ENCODE data around the gene PPDPF.
A peak's percentile ranks its signal among the peaks of the same experiment; 100 is the strongest.
"Not testable (repeated sequence)": the region's sequence is repeated elsewhere in the genome, so short reads cannot be mapped to it uniquely, and the experiment has no call there.

Gene PPDPF

DNA sequence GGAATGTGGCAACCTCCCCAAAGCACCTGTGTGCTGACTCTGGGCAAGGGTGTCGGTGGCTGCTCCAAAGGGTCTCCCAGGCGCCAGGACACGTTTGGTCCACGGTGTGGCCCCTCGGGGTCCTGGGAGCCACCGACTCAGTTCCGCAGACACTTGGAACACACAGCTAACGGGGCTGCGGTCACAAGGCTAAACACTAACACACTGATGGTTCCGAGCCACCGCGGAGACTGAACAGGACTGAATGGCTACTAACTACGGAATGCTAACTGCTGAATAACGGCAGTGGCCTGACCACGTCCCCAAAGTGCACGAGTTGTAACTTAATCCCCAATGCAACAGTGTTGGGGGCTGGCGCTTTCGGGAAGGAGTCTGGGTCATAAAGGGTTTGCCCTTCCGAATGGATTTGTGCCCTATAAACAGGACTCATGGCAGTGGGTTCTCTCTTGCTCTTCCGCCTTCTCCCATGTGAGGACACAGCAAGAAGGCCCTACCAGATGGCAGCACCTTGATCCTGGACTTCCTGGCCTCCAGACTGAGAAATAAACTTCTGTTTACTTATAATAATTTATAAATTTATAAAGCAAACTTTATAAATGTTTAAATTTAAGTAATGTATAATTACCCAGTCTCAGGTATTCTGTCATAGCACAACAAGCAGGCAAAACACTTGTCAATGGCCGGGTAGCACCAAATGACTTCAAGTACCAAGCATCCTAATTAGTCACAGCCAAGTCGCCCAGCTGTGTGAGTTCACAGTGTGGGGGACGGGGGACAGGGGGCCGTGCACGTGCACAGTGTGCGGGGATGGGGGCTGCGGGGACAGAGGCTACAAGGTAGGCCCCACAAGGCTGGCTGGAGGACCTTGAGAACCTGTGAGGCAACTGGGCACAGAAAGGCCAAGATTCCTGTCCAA lies 19.4 kb upstream of the PPDPF start:
- ATAC-seq = no peak
- DNase-seq = no peak

DNA sequence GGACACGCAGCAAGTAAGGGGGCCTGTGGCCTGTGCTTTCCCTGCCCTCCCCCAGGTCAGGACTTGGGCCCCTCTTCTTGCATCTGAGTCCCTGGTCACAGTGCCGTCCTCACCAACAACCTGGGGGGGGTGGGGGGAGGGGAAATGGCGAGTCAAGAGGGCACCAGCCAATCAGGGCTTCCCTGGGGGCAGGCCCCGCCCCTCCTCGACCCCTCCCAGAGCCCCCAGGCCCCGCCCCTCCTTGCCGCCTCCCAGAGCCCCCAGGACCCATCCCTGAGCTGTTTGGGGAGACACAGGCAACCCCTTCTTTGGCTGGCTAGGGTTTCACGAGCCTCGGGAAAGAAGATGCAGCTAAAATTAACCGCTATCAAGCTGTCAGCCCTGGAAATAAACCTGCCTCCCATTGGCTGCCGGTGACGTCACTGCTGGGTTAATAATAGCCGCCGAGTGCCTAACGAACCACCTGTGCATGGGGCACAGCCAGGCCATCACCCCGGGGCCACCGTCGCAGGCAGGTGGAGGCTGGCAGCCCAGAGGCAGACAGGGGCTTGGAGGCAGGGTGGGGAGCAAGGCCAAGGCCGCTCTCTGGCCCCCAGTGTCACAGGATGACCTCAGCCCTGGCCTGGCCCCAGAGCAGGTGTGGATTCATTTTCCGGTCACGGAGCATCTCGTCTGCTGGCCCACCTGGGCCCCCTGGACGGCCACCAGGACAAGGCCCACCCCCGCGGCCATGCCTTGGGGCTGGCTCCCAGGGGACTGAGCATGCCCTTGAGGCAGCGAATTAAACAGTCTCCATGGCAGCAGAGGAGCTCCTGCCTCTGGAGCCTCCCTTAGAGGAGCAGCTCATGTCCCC lies 18.5 kb upstream of the PPDPF start:
- DNase-seq (no peak), ATAC-seq (no peak)

DNA sequence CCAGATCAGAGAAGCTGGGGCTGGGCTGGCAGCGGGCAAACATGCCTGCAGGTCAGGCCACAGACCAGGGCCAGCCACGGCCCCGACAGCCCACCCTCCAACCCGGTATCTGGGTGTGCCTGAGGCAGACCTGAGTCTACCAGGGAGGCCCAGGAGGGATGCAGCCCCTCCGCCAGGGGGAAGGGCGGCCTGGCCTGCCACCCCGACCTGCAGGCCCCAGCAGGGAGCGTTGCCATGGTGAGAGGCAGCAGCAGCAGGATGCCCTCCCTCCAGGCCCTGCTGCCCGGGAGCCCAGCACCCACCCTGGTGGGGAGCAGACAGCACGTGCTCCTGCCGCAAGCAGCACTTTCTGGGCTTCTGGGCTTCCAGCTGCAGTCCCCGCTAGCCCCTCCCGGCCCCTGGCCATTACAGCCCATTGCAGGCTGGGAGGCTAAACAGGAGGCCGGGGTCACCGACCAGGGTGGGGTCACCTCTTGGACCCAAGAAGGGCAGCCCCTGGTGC lies 17.8 kb upstream of the PPDPF start:
- ATAC-seq = no peak
- no peak for DNase-seq

DNA sequence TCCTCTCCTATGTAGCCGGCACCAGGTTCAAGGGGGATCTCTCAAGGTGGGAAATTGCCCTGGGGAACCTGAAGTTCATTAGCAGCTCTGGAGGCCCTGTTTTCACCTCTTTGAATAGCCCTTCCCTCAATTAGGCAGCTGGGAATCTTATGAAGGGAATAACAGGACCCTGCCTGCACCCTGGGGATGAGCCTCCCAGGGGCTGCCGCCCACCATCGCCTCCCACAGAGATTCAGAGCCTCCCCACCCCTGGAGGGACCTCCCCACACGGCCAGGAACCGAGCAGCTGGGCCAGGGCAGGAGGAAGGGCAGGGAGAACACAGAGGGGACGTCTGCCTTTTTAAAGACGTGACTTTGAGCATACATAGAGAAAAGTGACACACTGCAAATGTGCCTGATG lies 17.0 kb upstream of the PPDPF start:
- ATAC-seq (no peak), DNase-seq (no peak)

DNA sequence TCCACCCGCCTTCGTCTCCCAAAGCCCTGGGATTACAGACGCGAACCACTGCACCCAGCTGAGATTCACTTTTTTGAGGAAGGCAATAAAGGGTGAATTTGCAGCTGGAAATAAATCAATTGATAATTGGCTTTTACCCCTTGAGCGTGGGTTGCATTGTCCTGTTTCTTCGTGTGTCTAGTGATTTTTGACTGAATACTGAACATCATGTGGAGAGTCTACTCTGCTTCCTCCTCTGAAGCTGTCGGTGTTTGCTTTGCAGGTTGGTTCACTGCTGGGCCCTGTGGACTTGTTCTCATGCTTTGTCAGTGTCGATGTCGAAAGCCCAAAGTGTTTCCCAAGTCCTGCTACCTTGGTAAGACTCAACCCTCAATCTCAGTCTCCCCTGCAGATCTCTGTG lies 15.9 kb upstream of the PPDPF start:
- DNase-seq = no peak
- no peak for ATAC-seq

DNA sequence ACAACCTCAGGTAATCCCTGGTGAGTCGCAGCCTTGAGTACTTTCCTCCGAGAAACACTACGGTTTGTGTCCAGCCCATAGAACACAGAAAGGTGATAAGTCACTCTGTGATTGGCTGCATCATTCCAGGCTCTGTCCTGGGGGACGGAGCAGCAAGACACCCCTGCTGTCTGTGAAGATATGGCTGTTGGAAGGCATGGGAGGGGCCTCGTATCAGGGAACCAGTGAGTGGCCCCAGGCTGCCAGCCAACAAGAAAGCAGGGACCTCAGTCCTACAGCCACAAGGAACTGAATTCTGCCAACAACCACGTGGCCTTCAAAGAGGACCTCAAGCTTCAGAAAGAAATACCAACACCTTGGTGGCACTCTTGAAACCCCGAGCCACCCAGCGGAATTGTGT lies 15.3 kb upstream of the PPDPF start:
- ATAC-seq (no peak), DNase-seq (no peak)

DNA sequence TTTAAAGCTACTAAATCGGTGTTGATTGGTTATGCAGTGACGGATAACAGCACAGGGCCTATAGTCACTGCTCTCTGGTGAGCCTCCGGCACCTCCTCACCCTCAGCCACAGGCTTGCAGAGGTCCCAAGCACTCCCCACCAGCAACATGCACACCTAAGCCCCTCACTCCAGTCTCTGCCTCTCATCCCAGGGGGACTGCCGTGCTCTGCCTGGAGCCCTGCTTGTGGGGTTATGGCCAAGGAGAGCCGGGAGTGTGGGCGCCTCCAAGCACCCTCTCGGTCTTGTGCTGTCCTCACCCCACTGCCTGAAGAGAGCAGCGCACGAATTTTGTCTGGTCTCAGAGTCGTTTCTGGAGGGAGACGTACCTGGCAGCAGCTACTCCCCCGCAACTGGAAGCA lies 14.8 kb upstream of the PPDPF start:
- ATAC-seq = no peak
- no peak for DNase-seq

DNA sequence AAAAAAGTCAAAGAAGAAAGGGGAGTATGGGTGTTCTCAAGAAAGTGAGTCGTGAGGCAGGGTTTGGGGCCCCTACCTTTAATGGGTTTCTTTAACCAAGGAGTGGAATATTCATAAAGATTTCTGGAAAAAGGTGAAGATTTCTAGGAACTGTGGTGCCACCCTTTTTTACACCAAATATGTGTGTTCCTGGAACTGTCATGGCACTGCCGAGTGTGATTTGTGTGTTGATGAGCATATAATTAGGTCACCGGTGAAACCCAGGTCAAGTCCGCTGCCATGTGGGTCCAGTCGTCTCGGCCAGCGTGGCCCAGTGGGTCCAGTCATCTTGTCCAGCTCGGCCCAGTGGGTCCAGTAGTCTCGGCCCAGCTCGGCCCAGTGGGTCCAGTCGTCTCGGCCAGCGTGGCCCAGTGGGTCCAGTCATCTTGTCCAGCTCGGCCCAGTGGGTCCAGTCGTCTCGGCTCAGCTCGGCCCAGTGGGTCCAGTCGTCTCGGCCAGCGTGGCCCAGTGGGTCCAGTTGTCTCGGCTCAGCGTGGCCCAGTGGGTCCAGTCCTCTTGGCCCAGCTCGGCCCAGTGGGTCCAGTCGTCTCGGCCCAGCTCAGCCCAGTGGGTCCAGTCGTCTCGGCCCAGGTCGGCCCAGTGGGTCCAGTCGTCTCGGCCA lies 13.4 kb upstream of the PPDPF start:
- ATAC-seq (no peak), DNase-seq (no peak)

DNA sequence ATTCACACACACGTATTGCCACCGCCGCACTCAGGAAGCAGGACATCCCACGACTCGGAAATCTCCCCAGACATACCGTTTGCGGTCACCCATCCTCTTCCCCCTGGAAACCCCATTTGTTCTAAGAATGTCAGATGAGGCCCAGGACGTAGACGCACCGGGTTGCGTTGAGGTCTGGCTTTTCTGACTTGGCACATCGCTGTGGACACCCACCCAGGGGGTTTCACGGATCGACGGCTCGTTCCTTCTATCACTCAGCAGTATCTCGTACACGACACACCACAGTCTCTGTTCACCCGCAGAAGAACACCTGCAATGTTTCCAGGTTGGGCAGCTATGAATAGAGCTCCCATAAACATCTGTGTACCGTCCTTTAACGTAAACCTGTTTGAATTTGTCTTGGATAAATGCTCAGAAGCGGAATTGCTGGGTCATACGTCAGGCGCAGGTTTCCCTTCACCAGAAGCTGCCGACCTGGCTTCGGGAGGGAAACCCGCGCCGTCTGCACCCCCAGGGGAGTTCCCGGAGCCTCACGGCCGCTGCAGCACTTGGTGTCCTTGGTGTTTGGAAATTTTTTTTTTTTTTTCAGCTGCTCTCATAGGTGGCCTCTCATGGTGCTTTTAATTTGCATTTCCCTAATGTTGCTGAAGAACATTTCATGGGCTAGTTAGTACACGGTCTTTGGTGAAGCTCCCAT lies 12.3 kb upstream of the PPDPF start:
- ATAC-seq (peak; percentile 19), DNase-seq (no peak)

DNA sequence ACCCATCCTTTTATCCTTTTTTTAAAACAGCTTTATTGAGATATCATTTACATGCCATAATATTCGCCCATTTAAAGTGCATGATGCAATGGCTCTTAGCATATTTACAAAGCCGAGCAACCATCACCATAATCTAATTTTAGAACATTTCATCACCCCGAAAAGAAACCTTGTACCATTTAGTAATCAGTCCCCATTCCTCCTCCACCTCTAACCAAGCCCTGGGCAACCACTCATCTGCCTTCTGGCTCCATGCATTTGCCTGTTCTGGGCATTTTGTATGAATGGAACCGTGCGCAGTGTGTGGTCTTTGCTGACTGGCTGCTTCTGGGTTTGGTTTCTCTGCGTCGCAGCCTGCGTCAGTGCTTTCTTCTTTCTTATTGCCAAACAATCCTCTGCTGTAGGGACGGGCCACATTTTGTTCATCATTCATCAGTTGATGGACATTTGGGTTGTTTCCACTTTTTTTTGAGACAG lies 11.4 kb upstream of the PPDPF start:
- ATAC-seq (no peak), DNase-seq (no peak)

DNA sequence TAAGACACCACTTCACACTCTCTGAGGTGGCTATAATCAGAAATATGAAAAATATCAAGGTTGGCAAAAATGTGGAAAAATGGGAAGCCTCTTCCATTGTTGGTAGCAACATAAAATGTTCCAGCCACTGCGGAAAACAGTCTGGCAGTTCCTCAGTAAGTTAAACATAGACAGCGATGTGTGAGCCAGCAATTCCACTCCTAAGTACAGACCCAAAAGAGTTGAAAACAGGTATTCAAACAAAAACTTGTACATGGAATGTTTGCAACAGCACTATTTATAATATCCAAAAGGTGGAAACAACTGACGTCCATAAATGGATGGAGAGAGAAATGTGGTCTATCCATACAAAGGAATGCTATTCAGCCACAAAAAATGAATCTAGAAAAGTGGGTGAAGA lies 7.4 kb upstream of the PPDPF start:
- no peak for DNase-seq
- no peak for ATAC-seq

DNA sequence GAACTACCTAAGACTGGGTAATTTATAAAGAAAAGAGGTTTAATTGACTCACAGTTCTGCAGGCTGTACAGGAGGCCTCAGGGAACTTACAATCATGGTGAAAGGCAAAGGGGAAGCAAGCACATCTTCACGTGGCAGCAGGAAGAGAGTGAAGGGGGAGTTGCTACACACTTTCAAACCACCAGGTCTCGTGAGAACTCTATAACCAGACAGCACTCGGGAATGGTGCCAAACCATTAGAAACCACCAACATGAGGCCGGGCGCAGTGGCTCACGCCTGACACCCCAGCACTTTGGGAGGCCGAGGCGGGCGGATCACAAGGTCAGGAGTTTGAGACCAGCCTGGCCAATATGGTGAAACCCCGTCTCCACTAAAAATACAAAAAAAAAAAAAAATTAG lies 6.0 kb upstream of the PPDPF start:
- ATAC-seq, DNase-seq: not testable (repeated sequence)

DNA sequence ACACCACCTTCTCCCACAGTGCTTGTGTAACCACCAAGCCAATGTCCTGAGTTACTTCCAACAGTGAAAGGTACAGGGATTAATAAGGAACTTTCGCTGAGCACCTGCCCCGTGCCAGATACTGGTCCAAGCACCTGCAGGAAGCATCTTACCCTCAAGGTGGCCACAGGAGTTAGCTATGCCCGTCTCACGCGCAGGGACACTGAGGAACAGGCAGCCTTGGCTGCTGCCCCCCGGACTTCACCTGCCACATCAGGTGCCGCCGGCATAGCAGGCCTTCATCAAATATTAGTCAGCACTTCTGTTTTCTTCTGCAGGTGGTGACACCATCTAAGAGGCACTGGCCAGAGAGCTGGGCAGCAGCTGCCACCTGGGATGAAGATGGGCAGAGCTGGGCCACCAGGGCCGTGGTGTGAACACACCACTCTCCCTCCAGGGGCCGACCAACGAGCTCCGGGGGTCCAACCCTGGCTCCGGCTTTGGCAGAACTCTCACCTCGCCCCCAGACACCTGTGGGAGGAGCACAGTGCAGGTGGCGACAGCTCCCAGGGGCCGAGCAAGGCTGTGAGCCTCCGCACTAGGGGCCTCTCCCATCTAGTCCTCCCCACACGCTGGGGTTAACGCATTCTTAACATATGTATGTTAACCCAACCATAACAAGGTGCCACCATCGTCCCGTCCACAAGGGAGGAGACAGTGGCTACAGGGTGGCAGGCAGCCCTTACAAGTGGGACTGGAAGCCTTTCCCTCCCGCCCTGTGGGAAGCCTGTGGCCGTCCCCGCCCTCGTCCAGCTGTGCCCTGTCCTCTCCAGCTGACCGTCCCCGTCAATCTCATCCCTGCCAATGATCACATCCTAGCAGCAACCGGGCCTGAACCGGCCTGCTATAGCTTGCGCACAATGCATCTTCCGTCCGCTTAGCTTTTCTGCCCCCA lies 2.9 kb upstream of the PPDPF start:
- no peak for DNase-seq
- ATAC-seq = no peak

DNA sequence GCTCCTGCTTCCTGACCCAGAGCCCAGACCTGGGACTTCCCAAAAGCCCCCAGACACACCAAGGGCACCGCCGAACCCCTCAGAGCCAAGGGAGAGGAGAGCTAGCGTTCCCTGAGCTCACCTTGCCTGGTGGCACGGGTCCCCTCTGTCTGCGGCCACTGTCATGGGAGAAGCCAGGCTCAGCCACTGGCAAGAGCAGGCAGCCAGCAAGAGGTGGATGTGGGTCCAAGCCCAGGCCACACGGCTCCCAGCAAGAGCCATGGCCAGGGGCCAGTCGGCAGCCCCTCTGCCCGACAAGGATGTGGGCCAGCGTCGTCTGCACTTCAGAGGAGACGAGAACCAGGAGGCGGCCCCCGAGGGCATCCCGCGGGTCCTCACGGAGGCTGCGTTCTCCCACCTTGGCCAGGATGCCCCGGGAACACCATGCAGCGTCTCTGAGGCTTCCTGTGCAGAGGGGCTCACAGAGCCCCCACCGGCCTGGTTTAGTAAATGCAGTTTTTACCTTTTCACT lies 2.2 kb upstream of the PPDPF start:
- DNase-seq (no peak), ATAC-seq (no peak)

DNA sequence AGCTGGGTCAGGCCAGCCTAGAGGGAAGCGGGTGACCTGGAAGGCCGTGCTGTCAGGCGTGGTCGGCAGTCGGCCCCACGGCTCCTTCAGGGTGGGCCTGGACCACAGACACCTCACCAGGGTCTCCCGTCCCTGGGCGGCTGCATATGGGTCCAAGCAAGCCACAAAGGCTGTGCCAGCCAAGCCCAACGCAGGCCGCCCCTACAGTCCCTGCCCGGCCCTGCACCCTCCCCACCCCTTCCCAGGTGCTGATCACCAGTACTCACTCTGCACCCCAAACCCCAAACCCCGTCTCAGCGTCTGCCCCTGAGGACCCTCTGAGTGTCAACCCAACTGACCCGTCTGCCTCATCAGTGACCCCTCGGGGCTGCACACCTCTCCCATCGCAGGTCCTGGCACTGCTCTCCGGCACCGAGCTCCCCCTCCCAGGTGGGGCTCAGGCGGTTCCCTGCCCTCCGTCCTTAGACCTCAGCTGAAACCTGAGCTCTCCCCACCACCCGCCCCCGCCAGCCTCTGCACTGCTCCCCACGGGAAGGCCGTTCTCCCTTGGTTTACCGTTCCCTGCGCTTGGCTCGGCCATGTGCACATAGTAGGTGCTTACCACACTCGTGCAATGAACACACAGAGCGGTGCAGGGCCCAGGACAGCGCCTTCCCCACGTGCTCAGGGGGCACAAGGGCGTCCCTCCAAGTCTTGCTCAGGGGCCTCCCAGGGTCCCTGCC lies 1.5 kb upstream of the PPDPF start:
- ATAC-seq = no peak
- DNase-seq = no peak

DNA sequence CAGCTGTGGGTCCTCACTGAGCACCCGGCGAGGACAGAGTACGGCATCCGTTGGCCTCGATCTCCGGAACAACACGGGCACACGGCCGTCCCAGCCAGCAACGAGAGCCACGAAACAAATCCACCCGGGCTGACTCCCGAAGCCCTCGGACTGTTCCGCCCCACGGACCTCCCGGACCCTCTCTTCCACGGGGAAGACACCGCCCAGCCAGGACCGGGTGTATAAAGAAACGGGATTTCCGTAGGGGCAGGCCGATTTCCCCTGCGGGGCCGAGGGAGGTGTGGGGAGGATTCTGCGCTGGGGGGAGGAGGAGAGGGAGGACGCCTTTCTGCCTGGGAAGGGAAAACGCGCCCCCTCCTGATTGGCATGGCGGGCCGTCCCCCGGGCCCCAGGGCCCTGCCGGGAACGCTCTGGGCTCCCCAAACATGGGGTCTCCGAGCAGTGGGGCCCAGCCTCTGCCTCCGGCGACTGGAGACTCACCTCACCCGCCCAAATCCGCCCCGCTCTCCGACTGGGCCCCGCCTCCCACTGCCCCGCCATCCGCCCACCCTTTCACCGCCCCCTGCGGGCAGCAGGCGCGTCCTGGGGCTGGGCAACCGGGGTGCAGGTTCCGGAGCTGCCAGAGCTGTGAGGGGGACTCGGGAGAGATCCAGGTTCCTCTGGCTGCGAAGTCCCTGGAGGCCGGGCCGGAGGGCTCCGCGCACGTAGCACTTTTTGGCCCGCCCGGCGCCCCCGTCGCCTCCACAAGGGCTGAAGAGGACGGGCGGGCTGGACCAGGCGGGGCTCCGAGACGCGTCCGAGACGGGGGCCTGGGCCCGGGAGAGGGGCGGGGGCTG lies 679 bp upstream of the PPDPF start:
- DNase-seq = peak; percentile 76
- peak; percentile 38 for ATAC-seq

DNA sequence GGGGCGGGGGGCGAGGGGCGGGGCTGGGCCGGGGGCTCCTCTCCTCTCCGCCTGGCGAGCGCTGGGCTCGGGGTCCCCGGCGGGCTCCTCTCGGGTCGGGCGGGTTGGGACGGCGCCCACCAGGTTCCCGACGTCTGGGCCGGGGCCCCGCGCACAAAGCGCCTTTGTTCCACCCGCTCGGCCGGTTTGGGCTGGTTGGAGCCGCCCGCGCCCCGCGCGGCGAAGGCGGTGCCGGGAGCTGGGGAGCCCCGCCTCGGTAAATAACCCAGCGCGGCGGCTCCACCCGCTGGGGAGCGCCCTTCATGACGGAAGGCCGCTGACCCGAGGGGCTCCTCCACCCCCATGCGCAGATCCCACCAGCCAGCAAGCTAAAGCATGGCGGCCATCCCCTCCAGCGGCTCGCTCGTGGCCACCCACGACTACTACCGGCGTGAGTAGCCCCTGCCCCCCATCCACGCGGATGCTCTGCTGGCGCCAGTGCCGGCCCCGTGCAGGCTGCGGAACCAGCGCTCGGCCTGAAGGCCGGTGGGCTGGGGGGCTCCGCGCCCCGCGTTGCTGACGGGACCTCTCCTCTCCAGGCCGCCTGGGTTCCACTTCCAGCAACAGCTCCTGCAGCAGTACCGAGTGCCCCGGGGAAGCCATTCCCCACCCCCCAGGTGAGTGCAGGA lies 503 bp downstream of the PPDPF start:
- DNase-seq (peak; percentile 79), ATAC-seq (peak; percentile 65)

DNA sequence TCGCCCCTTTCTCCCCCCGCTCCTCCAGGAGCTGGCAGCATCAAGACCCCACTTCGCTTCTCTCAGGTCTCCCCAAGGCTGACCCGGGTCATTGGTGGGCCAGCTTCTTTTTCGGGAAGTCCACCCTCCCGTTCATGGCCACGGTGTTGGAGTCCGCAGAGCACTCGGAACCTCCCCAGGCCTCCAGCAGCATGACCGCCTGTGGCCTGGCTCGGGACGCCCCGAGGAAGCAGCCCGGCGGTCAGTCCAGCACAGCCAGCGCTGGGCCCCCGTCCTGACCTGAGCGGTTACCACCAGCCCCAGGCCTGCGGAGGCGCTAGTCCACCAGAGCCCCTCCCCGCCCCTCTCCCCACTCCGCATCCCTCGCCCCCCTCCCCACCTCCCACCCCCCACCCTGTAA lies 1.0 kb downstream of the PPDPF start:
- ATAC-seq = no peak

More for the DNA sequence above, 1.0 kb downstream of the PPDPF start:
- no peak for DNase-seq
